Measurements from ENCODE around the gene ZNF385A. TPM values are rescaled to one million over a fixed set of nuclear protein-coding genes. Genes with fewer than 3 reads are reported as not detected.

The ZNF385A gene
- total RNA-seq, 1 experiment from 2014 or later = 5.9 TPM

DNA sequence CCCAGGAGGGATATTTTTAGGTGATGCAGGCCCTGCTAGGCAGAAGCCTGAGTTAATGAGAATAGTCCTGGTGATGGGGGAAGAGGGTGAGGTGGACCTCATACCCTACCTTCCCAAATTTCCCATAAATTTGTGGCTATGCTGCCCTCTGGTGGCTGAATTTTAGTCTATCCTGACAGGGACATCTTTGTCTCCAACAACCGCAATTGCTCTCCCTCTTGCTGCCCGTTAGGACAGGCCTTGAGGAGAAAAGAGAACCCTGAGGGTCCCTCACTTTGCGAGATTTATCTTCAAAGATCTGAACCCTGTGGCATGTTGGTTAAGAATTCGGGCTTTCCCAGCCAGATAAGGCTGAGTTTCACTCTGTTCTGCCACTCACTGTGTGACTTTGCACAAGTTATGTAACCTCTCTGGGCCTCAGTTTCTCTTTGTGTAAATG, 9.8 kb upstream of the ZNF385A start:
- ChIA-PET CTCF (no interaction called here), POLR2A (no interaction called here)
- Histone ChIP-seq H3K4me3 (ENCODE audit: low read depth in 2 of 2, low read length in 2 of 2) (no peak overlapping the region), H3K4me1 (ENCODE audit: control insufficient read depth, insufficient read depth, low read length) (no peaks in the 10 kb centered on the region; the same call in 1 of the 2 replicates), H3K9me3 (ENCODE audit: control insufficient read depth, insufficient read depth, low read depth, low read length) (no peaks in the 10 kb centered on the region), H3K36me3 (ENCODE audit: control insufficient read depth, insufficient read depth, low read length) (peaks cover 5% of the 10 kb centered on the region; the same call in 1 of the 2 replicates), H3K27me3 (ENCODE audit: control insufficient read depth, insufficient read depth, low read length) (no peaks in the 10 kb centered on the region), H3K27ac (ENCODE audit: low read length) (no peak overlapping the region)
- no peak for DNase-seq (ENCODE audit: low read depth, low spot score)
- TF ChIP-seq, protein P1, sequence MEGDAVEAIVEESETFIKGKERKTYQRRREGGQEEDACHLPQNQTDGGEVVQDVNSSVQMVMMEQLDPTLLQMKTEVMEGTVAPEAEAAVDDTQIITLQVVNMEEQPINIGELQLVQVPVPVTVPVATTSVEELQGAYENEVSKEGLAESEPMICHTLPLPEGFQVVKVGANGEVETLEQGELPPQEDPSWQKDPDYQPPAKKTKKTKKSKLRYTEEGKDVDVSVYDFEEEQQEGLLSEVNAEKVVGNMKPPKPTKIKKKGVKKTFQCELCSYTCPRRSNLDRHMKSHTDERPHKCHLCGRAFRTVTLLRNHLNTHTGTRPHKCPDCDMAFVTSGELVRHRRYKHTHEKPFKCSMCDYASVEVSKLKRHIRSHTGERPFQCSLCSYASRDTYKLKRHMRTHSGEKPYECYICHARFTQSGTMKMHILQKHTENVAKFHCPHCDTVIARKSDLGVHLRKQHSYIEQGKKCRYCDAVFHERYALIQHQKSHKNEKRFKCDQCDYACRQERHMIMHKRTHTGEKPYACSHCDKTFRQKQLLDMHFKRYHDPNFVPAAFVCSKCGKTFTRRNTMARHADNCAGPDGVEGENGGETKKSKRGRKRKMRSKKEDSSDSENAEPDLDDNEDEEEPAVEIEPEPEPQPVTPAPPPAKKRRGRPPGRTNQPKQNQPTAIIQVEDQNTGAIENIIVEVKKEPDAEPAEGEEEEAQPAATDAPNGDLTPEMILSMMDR (IDR thresholded peaks at IDR 0.05) = peak; percentile 87
- no peak for TF ChIP-seq POLR2AphosphoS5 (IDR thresholded peaks at IDR 0.05; ENCODE audit: low read depth, low read length)
- in situ Hi-C loops (cut with HindIII; ENCODE audit: low pct_unique_long_range_greater_than_20kb, low sequenced_read_pairs) = no loop called here
- intact Hi-C loops (cut with micrococcal nuclease; ENCODE audit: unreplicated experiment) = no loop called here
- peak; percentile 71 for ATAC-seq
- no TSS peak for BruUV-seq (replicated peaks)

DNA sequence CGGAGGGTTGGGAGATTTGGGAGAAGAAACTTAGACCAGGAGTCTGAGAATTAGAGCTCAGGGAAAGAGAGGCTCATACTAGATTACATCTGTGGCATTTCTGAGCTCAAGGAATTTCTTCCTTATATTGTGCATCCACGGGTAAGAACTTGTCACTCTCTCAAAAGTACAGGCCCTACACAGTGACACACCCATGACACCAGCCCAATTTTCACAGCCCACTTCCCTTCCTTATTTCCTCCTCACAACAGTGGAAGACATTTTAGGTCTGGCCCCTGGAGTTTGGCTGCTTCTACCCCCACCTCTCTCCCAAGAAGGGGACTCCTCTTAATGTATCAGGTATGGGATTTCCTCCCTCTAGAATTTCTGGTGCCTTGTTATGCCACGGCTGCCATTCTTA, 9.2 kb upstream of the ZNF385A start:
- in situ Hi-C loops (cut with HindIII; ENCODE audit: low pct_unique_long_range_greater_than_20kb, low sequenced_read_pairs) = no loop called here

DNA sequence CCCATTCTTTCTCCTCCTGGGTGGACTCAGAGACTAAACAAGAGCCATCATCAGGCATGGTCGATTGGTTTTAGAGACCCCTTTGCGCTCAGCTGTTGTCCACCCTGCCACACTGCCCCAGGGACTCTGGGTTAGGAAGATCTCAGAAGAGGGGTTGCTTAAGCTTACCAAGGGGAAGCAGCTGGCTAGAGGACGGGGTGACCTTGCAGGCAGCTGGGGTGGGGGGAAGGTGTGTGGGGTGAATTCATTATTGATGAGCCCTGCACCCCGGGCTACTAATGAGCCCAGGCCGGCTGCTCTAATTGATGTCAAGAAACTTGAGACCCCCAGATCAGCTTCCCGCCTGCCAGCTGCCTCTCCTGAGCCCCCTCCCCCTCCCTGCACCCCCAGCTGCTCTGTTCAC, 8.7 kb upstream of the ZNF385A start:
- no peak for ATAC-seq
- no peak overlapping the region for H3K4me3 ChIP-seq (ENCODE audit: low read depth in 2 of 2, low read length in 2 of 2)
- ChIA-PET CTCF (interaction anchor here (0.6 kb wide), 1 partner anchor 11 kb away, joined by 5 read pairs; no protein-coding TSS in a partner anchor), POLR2A (no interaction called here)
- peaks cover under 1% of the 10 kb centered on the region; the same call in 1 of the 2 replicates for H3K36me3 ChIP-seq (ENCODE audit: control insufficient read depth, insufficient read depth, low read length)
- TF ChIP-seq SIN3A (IDR thresholded peaks at IDR 0.05; ENCODE audit: borderline replicate concordance, insufficient read depth, low read depth, low read length) (no peak), TCF7L2 (IDR thresholded peaks at IDR 0.05; ENCODE audit: low read depth, low read length) (no peak), POLR2AphosphoS5 (IDR thresholded peaks at IDR 0.05; ENCODE audit: low read depth, low read length) (no peak)
- TF ChIP-seq, protein P2, sequence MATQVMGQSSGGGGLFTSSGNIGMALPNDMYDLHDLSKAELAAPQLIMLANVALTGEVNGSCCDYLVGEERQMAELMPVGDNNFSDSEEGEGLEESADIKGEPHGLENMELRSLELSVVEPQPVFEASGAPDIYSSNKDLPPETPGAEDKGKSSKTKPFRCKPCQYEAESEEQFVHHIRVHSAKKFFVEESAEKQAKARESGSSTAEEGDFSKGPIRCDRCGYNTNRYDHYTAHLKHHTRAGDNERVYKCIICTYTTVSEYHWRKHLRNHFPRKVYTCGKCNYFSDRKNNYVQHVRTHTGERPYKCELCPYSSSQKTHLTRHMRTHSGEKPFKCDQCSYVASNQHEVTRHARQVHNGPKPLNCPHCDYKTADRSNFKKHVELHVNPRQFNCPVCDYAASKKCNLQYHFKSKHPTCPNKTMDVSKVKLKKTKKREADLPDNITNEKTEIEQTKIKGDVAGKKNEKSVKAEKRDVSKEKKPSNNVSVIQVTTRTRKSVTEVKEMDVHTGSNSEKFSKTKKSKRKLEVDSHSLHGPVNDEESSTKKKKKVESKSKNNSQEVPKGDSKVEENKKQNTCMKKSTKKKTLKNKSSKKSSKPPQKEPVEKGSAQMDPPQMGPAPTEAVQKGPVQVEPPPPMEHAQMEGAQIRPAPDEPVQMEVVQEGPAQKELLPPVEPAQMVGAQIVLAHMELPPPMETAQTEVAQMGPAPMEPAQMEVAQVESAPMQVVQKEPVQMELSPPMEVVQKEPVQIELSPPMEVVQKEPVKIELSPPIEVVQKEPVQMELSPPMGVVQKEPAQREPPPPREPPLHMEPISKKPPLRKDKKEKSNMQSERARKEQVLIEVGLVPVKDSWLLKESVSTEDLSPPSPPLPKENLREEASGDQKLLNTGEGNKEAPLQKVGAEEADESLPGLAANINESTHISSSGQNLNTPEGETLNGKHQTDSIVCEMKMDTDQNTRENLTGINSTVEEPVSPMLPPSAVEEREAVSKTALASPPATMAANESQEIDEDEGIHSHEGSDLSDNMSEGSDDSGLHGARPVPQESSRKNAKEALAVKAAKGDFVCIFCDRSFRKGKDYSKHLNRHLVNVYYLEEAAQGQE (IDR thresholded peaks at IDR 0.05; ENCODE audit: insufficient read depth in 1 of 2, low read depth in 2 of 2, low read length in 1 of 2) = no peak
- TF ChIP-seq, protein P1 (IDR thresholded peaks at IDR 0.05) = no peak
- BruUV-seq (replicated peaks) = no TSS peak
- H3K27ac ChIP-seq (ENCODE audit: low read length) = no peak overlapping the region
- H3K27me3 ChIP-seq (ENCODE audit: control insufficient read depth, insufficient read depth, low read length) = no peaks in the 10 kb centered on the region
- H3K9me3 ChIP-seq (ENCODE audit: control insufficient read depth, insufficient read depth, low read depth, low read length) = no peaks in the 10 kb centered on the region
- intact Hi-C loops (cut with micrococcal nuclease; ENCODE audit: unreplicated experiment) = no loop called here
- no peak for DNase-seq (ENCODE audit: low read depth, low spot score)
- H3K4me1 ChIP-seq (ENCODE audit: control insufficient read depth, insufficient read depth, low read length) = no peaks in the 10 kb centered on the region; the same call in 1 of the 2 replicates
- in situ Hi-C loops (cut with HindIII; ENCODE audit: low pct_unique_long_range_greater_than_20kb, low sequenced_read_pairs) = no loop called here

More for the DNA sequence above, 9.2 kb upstream of the ZNF385A start:
- Histone ChIP-seq H3K27me3 (ENCODE audit: control insufficient read depth, insufficient read depth, low read length) (no peaks in the 10 kb centered on the region), H3K27ac (ENCODE audit: low read length) (no peak overlapping the region), H3K36me3 (ENCODE audit: control insufficient read depth, insufficient read depth, low read length) (peaks cover 5% of the 10 kb centered on the region; the same call in 1 of the 2 replicates), H3K4me3 (ENCODE audit: low read depth in 2 of 2, low read length in 2 of 2) (no peak overlapping the region), H3K4me1 (ENCODE audit: control insufficient read depth, insufficient read depth, low read length) (no peaks in the 10 kb centered on the region; the same call in 1 of the 2 replicates), H3K9me3 (ENCODE audit: control insufficient read depth, insufficient read depth, low read depth, low read length) (no peaks in the 10 kb centered on the region)
- ChIA-PET POLR2A (no interaction called here), CTCF (interaction anchor here (0.6 kb wide), 1 partner anchor 12 kb away, joined by 5 read pairs; no protein-coding TSS in a partner anchor)
- intact Hi-C loops (cut with micrococcal nuclease; ENCODE audit: unreplicated experiment) = no loop called here
- ATAC-seq (no peak), DNase-seq (ENCODE audit: low read depth, low spot score) (no peak)
- TF ChIP-seq SIN3A (IDR thresholded peaks at IDR 0.05; ENCODE audit: borderline replicate concordance, insufficient read depth, low read depth, low read length) (no peak), POLR2AphosphoS5 (IDR thresholded peaks at IDR 0.05; ENCODE audit: low read depth, low read length) (no peak; the same call in 1 of the 2 replicates)
- TF ChIP-seq, protein P1 (IDR thresholded peaks at IDR 0.05) = no peak
- BruUV-seq (replicated peaks) = no TSS peak

Measured in Panc1 (cell line).